ENCODE data around the gene EN1. TPM values are rescaled to one million over a fixed set of nuclear protein-coding genes. Genes with fewer than 3 reads are reported as not detected.

EN1 gene
- total RNA-seq, 1 donor from 2014 or later, result not detected

GRCh38 chr2:118859157-118859770 is 11.8 kb upstream of the EN1 start:
- H3K9ac ChIP-seq, result no peak overlapping the region
- H3K4me2 ChIP-seq, result peak overlapping the region; percentile 58
- no peak overlapping the region for H2AFZ ChIP-seq (replicated peaks)
- no peaks in the 10 kb centered on the region for H3K79me2 ChIP-seq (ENCODE audit: low read depth)
- H3K4me3 Mint-ChIP-seq, result peak overlapping the region; percentile 66
- H3K36me3 ChIP-seq, result no peaks in the 10 kb centered on the region
- peaks cover 6% of the 10 kb centered on the region for H3F3A ChIP-seq (ENCODE audit: low read depth)
- TF ChIP-seq EZH2 (IDR thresholded peaks at IDR 0.05) (peak; percentile 19), CTCF (IDR thresholded peaks at IDR 0.05) (no peak)
- no peaks in the 10 kb centered on the region for H3K9me3 Mint-ChIP-seq
- H3K27ac ChIP-seq, result no peak overlapping the region
- H4K20me1 ChIP-seq (ENCODE audit: low read depth), result peaks cover 66% of the 10 kb centered on the region
- peak; percentile 25 for DNase-seq (ENCODE audit: low spot score)
- H3K27ac Mint-ChIP-seq, result no peak overlapping the region
- H3K27me3 Mint-ChIP-seq (ENCODE audit: insufficient read depth, low read depth), result peaks cover 75% of the 10 kb centered on the region
- peaks cover 24% of the 10 kb centered on the region for H3K4me1 Mint-ChIP-seq
- H3K27me3 ChIP-seq, result peaks cover 100% of the 10 kb centered on the region
- peaks cover 2% of the 10 kb centered on the region for H3K36me3 Mint-ChIP-seq
- H3K4me3 ChIP-seq, result no peak overlapping the region
- H3K9me3 ChIP-seq (ENCODE audit: low read depth), result no peaks in the 10 kb centered on the region
- peaks cover 7% of the 10 kb centered on the region for H3K4me1 ChIP-seq

GRCh38 chr2:118858485-118859156 is 11.2 kb upstream of the EN1 start:
- Histone ChIP-seq H3K36me3 (no peaks in the 10 kb centered on the region), H3K4me3 (peak overlapping the region; percentile 20), H3K4me1 (peaks cover 7% of the 10 kb centered on the region), H3K9me3 (ENCODE audit: low read depth) (no peaks in the 10 kb centered on the region), H3K27ac (no peak overlapping the region), H2AFZ (replicated peaks) (no peak overlapping the region), H3K27me3 (peaks cover 100% of the 10 kb centered on the region), H3K4me2 (peak overlapping the region; percentile 58), H3K9ac (no peak overlapping the region), H3K79me2 (ENCODE audit: low read depth) (no peaks in the 10 kb centered on the region), H3F3A (ENCODE audit: low read depth) (peaks cover 8% of the 10 kb centered on the region), H4K20me1 (ENCODE audit: low read depth) (peaks cover 72% of the 10 kb centered on the region)
- Mint-ChIP-seq H3K4me1 (peaks cover 30% of the 10 kb centered on the region), H3K4me3 (no peak overlapping the region), H3K27ac (no peak overlapping the region), H3K27me3 (ENCODE audit: insufficient read depth, low read depth) (peaks cover 82% of the 10 kb centered on the region), H3K36me3 (peaks cover 2% of the 10 kb centered on the region), H3K9me3 (no peaks in the 10 kb centered on the region)
- TF ChIP-seq CTCF (IDR thresholded peaks at IDR 0.05) (no peak), EZH2 (IDR thresholded peaks at IDR 0.05) (peak; percentile 91), EZH2phosphoT487 (IDR thresholded peaks at IDR 0.05) (peak; percentile 97)
- DNase-seq (ENCODE audit: low spot score), result peak; percentile 71

- peak overlapping the region; percentile 71 for H3K4me3 Mint-ChIP-seq
Observed at GRCh38 chr2:118857677-118858484, 10.4 kb upstream of the EN1 start.

More at GRCh38 chr2:118857677-118858484, 10.4 kb upstream of the EN1 start:
- Histone ChIP-seq H3K4me3 (peak overlapping the region; percentile 20), H3K27me3 (peaks cover 100% of the 10 kb centered on the region), H2AFZ (replicated peaks) (no peak overlapping the region), H3K4me1 (peaks cover 10% of the 10 kb centered on the region), H3K9me3 (ENCODE audit: low read depth) (no peaks in the 10 kb centered on the region), H3K9ac (no peak overlapping the region), H3K27ac (no peak overlapping the region), H3K4me2 (peak overlapping the region; percentile 58), H3F3A (ENCODE audit: low read depth) (peaks cover 8% of the 10 kb centered on the region), H3K79me2 (ENCODE audit: low read depth) (no peaks in the 10 kb centered on the region), H3K36me3 (no peaks in the 10 kb centered on the region), H4K20me1 (ENCODE audit: low read depth) (peaks cover 80% of the 10 kb centered on the region)
- DNase-seq (ENCODE audit: low spot score), result peak; percentile 45
- Mint-ChIP-seq H3K36me3 (peaks cover 2% of the 10 kb centered on the region), H3K27ac (no peak overlapping the region), H3K27me3 (ENCODE audit: insufficient read depth, low read depth) (peaks cover 87% of the 10 kb centered on the region), H3K4me1 (peaks cover 37% of the 10 kb centered on the region), H3K9me3 (no peaks in the 10 kb centered on the region)
- TF ChIP-seq EZH2 (IDR thresholded peaks at IDR 0.05) (peak; percentile 96), CTCF (IDR thresholded peaks at IDR 0.05) (no peak), EZH2phosphoT487 (IDR thresholded peaks at IDR 0.05) (peak; percentile 86)

Measured in neural progenitor cell (in vitro differentiated cells).